Activated CD4-positive, alpha-beta memory T cell treated with anti-CD3 and anti-CD28 coated beads for 36 hours (primary cell): ENCODE measurements around the gene SDHAF2. TPM values are rescaled to one million over a fixed set of nuclear protein-coding genes. Genes with fewer than 3 reads are reported as not detected.

ENCODE experiments used
- CTCF ChIA-PET: fragments of 350-600 bp; sonication (Branson Sonifier 250); formaldehyde crosslinking; loops from one replicate; lab custom pipeline; 2021; ENCODE audit warnings: antibody characterized with exemption, inconsistent platforms; lab: Charles Lee
- POLR2A ChIA-PET: fragments of 350-600 bp; sonication (Branson Sonifier 250); formaldehyde crosslinking; loops from one replicate; lab custom pipeline; 2021; ENCODE audit warnings: antibody characterized with exemption; lab: Charles Lee
- DNase-seq: peaks from one replicate; pipeline ENCODE4 v3.0.0-alpha.2; 2020
- H3K27ac Mint-ChIP-seq: one replicate; pipeline ENCODE4 v1.8.0; 2021; ENCODE audit warnings: mixed read lengths
- H3K27me3 Mint-ChIP-seq: one replicate; pipeline ENCODE4 v1.8.0; 2021; ENCODE audit warnings: mixed read lengths
- H3K36me3 Mint-ChIP-seq: one replicate; pipeline ENCODE4 v1.8.0; 2021; ENCODE audit warnings: mixed read lengths
- H3K4me1 Mint-ChIP-seq: one replicate; pipeline ENCODE4 v1.8.0; 2021; ENCODE audit warnings: low read depth, mixed read lengths
- H3K4me3 Mint-ChIP-seq: one replicate; pipeline ENCODE4 v1.8.0; 2021; ENCODE audit warnings: mild to moderate bottlenecking, mixed read lengths
- H3K9me3 Mint-ChIP-seq: one replicate; pipeline ENCODE4 v1.8.0; 2021; ENCODE audit warnings: mixed read lengths
- intact Hi-C: fragments of 100-400 bp; cut with micrococcal nuclease; formaldehyde crosslinking; loops from one replicate; pipeline ENCODE4 v1.15.1; 2023
- total RNA-seq, 2 experiments: library from RNA; stranded (reverse); gene quantifications; one replicate each; pipeline ENCODE4 v1.2.3, GENCODE V29; 2021

Gene SDHAF2
- total RNA-seq, 2 experiments from 2014 or later: 31.4 to 35.4 TPM

DNA sequence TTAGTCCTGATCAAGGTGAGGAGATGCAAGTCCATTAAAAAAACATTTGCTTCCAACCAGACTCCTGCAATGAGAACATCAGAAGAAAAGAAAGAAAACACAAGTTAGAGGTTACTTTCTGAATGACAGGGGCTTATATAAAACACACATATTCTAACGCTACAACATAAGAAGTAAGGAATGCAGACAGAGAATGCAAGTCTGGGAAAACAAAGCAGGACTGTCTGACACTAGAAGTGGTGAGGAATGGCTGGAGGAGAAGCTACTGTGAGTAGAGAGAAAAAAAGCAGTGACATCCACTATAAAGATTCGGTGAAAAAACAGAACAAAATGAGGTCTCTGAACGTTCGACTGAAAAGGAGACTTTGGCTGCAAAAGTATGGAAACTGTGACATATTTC, 25.3 kb upstream of the SDHAF2 start:
- Mint-ChIP-seq H3K4me3 (no peak overlapping the region), H3K9me3 (no peaks in the 10 kb centered on the region), H3K27ac (peak overlapping the region; percentile 18), H3K36me3 (peaks cover 36% of the 10 kb centered on the region), H3K27me3 (no peaks in the 10 kb centered on the region), H3K4me1 (peaks cover 1% of the 10 kb centered on the region)
- intact Hi-C loops: no loop called here
- ChIA-PET CTCF (no interaction called here), POLR2A (no interaction called here)
- no peak for DNase-seq

DNA sequence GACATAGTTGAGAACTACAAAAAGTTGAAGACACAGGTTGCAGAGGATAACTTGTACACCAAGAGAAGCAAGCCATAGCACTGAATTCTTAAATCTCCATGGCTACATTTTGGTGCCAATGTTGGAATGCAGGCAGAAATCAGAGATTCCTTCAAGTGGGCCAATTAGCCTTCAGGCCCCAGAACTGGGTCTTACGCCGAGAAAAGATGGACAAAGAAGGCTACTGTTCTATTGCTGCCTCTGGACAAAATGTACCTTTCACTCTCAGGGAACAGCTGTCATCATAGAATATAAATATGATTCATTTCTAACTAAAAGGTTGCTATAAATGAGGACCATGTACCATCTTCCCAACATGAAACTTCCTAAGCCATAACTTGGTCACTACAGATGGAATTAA, 23.9 kb upstream of the SDHAF2 start:
- ChIA-PET POLR2A (interaction anchor here (1.3 kb wide), 1 partner anchor 13 kb away, joined by 4 read pairs; no protein-coding TSS in a partner anchor), CTCF (interaction anchor here (1.7 kb wide), 1 partner anchor 20 kb away, joined by 4 read pairs; no protein-coding TSS in a partner anchor)
- H3K4me3 Mint-ChIP-seq: no peak overlapping the region
- H3K9me3 Mint-ChIP-seq: no peaks in the 10 kb centered on the region
- H3K27me3 Mint-ChIP-seq: no peaks in the 10 kb centered on the region
- H3K4me1 Mint-ChIP-seq: peaks cover 1% of the 10 kb centered on the region
- peaks cover 43% of the 10 kb centered on the region for H3K36me3 Mint-ChIP-seq
- DNase-seq: no peak
- H3K27ac Mint-ChIP-seq: no peak overlapping the region
- intact Hi-C loops: no loop called here

DNA sequence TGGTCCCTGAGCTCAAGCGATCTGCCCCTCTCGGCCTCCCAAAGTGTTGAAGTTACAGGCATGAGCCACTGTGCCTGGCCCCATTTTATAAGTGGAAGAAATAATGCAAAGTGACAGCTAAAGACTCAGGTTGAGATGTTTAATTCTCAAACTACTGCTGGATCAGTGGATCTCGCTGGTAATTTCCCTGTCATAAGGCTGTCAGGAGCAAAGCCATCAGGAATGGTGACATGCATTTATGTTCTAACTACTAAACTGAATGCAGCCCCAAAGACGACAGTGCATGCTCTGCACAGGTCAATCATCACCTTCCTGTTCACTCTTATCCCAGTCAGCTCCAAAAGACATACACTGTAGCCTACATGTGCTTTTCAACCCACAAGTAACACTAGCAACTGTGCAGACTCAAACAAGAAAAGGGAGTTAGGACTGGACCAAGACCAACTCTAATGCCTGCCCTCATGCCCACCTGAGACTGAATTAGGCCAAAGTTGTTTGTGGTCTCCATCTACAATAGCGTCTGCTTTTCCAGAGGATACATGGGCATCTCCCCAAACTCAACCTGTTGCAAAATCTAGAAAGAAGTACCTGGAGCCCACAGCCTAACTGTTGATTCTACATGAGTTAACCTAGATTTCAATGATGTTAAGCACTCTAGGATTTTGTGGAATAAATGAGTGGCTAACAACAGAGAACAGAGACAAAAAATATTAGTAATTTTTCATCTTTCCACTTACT, 22.8 kb upstream of the SDHAF2 start:
- Mint-ChIP-seq H3K4me3 (no peak overlapping the region), H3K27ac (no peak overlapping the region), H3K27me3 (no peaks in the 10 kb centered on the region), H3K36me3 (peaks cover 50% of the 10 kb centered on the region), H3K4me1 (peaks cover 1% of the 10 kb centered on the region), H3K9me3 (no peaks in the 10 kb centered on the region)
- DNase-seq: no peak
- ChIA-PET POLR2A (interaction anchor here (1.3 kb wide), 1 partner anchor 14 kb away, joined by 4 read pairs; no protein-coding TSS in a partner anchor), CTCF (interaction anchor here (1.7 to 1.8 kb wide), 2 partner anchors 21 to 71 kb away, joined by 4 to 7 read pairs; no protein-coding TSS in a partner anchor)
- intact Hi-C loops: no loop called here

DNA sequence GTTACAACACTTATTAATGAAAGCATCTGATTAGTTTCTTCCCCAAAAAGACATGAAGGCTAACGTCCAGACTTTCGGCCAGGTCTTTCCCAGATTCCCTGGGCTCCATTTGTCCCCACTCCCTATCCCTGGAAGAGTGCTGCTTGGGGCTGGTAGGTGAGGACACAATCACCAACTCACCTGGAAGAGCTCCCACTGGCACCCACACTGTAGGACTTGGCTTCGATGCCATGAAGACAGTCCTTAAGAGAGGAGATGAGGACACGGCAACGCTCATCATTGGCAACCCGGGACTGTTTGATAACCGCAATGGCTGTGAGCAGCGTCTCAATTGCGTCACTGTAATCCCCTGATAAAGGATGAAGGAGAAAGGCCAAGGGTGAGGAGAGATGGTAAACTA, 18.3 kb upstream of the SDHAF2 start:
- H3K27ac Mint-ChIP-seq: no peak overlapping the region

DNA sequence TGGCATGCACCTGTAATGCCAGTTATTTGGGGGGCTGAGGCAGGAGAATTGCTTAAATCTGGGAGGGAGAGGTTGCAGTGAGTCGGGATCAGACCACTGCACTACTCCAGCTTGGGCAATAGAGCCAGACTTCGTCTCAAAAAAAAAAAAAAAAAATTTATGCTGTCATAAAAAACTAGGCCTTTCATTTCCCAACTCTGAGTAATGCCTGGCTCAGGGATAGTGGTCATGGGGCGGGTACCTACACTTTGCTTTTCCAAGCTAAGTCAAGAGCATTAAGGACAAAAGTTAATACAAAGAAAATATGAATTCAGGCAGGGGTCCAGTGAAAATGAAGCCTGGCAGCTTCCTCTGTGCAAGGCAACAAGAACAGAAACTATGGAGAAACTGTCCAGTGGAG, 16.4 kb upstream of the SDHAF2 start:
- POLR2A ChIA-PET: no interaction called here
- CTCF ChIA-PET: interaction anchor here (0.7 kb wide), 1 partner anchor 158 kb away, joined by 4 read pairs; no protein-coding TSS in a partner anchor
- intact Hi-C loops: no loop called here
- peaks cover 18% of the 10 kb centered on the region for H3K4me1 Mint-ChIP-seq
- no peak overlapping the region for H3K4me3 Mint-ChIP-seq
- DNase-seq: no peak
- H3K27me3 Mint-ChIP-seq: no peaks in the 10 kb centered on the region
- no peaks in the 10 kb centered on the region for H3K9me3 Mint-ChIP-seq
- peak overlapping the region; percentile 6 for H3K27ac Mint-ChIP-seq
- H3K36me3 Mint-ChIP-seq: peaks cover 65% of the 10 kb centered on the region

More for the DNA sequence above, 18.3 kb upstream of the SDHAF2 start:
- intact Hi-C loops: no loop called here
- POLR2A ChIA-PET: no interaction called here
- Mint-ChIP-seq H3K4me1 (peaks cover 9% of the 10 kb centered on the region), H3K36me3 (peaks cover 66% of the 10 kb centered on the region), H3K27me3 (no peaks in the 10 kb centered on the region), H3K9me3 (no peaks in the 10 kb centered on the region), H3K4me3 (no peak overlapping the region)
- no peak for DNase-seq
- CTCF ChIA-PET: interaction anchor here (0.8 to 1.3 kb wide), 3 partner anchors 22 to 26 kb away, joined by 3 to 5 read pairs (median 5); no protein-coding TSS in a partner anchor

DNA sequence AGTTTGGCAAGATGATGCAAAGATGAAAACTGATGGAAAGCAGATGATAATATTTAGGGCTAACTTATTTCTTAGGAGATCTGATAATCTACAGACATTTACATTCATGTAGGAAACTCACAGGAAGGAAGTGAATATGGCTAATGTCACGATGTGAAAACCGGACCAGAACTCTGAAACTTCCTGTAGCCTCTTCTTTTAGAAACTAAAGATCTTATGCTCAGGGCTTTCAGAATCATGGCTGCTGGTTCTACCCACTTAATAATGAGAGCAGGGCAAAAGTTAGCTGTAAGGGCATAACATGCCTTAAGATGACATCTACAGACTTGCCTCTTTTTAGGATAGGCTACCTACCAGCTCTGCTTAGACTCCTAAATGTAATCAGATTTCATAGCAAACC, 15.4 kb upstream of the SDHAF2 start:
- intact Hi-C loops: no loop called here
- Mint-ChIP-seq H3K9me3 (no peaks in the 10 kb centered on the region), H3K4me1 (peaks cover 22% of the 10 kb centered on the region), H3K4me3 (no peak overlapping the region), H3K27me3 (no peaks in the 10 kb centered on the region), H3K27ac (peak overlapping the region; percentile 74), H3K36me3 (peaks cover 66% of the 10 kb centered on the region)
- no peak for DNase-seq
- CTCF ChIA-PET: interaction anchor here (0.6 to 0.7 kb wide), 2 partner anchors 21 to 90 kb away, joined by 3 read pairs; no protein-coding TSS in a partner anchor
- POLR2A ChIA-PET: interaction anchor here (0.7 kb wide), 1 partner anchor 54 kb away, joined by 3 read pairs; no protein-coding TSS in a partner anchor

DNA sequence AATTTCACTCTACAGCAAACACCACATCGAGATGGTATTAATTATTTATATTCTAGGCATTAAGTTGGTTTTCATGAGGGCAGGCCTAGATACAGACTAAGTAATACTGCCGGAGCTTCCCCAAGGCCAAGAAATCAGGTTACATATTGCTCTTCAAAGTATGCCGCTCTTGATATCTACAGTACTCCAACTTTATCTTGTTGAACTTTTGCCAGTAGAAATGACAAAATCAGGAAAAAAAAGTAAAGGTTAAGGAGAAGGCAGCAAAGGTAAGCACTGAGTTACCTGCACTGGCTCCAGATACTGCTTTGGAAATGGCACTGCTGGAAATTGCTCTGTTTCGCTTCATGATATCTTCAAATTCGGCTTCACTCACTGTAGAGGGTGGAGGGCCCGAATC, 14.5 kb upstream of the SDHAF2 start:
- intact Hi-C loops: no loop called here
- Mint-ChIP-seq H3K27me3 (no peaks in the 10 kb centered on the region), H3K36me3 (peaks cover 72% of the 10 kb centered on the region), H3K27ac (no peak overlapping the region), H3K9me3 (no peaks in the 10 kb centered on the region), H3K4me1 (peaks cover 26% of the 10 kb centered on the region), H3K4me3 (no peak overlapping the region)
- no peak for DNase-seq
- ChIA-PET POLR2A (no interaction called here), CTCF (interaction anchor here (0.6 kb wide), 1 partner anchor 21 kb away, joined by 3 read pairs; no protein-coding TSS in a partner anchor)

DNA sequence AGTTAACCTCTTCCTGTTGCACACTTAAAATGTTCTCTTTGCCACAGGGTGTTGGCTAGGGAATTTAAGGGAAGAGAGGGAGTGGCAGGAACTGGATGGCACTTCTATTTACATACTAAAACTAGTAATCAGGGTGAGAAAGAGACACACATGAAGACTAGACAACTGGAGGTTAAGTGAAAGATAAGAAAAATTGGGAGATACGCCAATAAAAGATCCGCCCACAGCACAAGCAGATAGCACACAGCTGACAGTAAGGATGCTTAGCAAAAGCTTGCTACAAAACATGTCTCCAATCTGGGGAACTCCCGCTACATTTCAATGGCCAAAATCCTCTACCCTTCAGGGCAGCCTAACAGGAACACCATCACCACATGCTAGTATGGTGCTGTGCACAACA, 13.0 kb upstream of the SDHAF2 start:
- Mint-ChIP-seq H3K4me1 (peaks cover 33% of the 10 kb centered on the region), H3K4me3 (no peak overlapping the region), H3K27me3 (no peaks in the 10 kb centered on the region), H3K27ac (peak overlapping the region; percentile 29), H3K9me3 (no peaks in the 10 kb centered on the region), H3K36me3 (peaks cover 68% of the 10 kb centered on the region)
- intact Hi-C loops: no loop called here
- CTCF ChIA-PET: interaction anchor here (1.1 kb wide), 1 partner anchor 34 kb away, joined by 4 read pairs; no protein-coding TSS in a partner anchor
- no peak for DNase-seq
- POLR2A ChIA-PET: no interaction called here

DNA sequence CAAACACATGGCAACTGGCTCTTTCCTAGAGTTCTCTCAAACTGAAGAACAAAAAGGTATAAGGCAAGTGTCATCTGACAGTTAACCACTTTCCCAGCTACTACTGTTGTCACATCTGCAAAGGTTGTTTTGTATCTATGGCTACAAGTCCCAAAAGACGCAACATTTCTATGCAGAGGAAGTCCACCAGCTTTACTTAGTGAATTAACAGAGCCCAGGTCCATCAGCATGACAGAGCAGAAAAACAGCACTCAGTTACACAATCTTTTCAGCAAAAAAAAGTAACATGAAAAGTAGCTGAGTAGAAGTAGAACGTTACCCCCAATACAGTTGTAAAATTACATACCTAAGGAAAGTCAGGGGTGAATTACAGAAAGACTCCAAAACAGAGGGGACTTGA, 12.3 kb upstream of the SDHAF2 start:
- H3K4me1 Mint-ChIP-seq: peaks cover 39% of the 10 kb centered on the region
- CTCF ChIA-PET: interaction anchor here (1.1 to 1.5 kb wide), 2 partner anchors 35 to 82 kb away, joined by 3 to 4 read pairs; no protein-coding TSS in a partner anchor
- no peaks in the 10 kb centered on the region for H3K9me3 Mint-ChIP-seq
- intact Hi-C loops: no loop called here
- DNase-seq: no peak
- H3K36me3 Mint-ChIP-seq: peaks cover 74% of the 10 kb centered on the region
- no peak overlapping the region for H3K4me3 Mint-ChIP-seq
- H3K27ac Mint-ChIP-seq: peak overlapping the region; percentile 47
- H3K27me3 Mint-ChIP-seq: no peaks in the 10 kb centered on the region
- POLR2A ChIA-PET: no interaction called here

DNA sequence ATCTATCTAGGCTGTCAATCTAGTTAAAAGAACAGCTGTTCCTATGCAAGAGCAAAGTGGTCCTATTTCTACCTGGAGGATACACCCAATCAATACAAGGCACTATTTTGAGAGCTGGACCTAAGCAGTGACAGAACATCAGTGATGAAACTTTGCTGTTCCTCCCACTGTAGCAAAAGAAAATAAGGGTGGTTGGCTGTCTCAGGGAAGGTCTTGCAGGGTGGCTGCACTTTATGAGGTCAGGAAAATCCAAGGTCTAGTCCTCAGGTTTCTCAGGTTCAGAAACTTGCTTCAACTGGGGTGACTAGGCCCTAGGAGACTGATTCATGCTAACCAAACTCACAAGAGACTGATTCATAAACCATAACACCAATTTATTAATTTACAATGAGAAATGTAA, 11.8 kb upstream of the SDHAF2 start:
- peaks cover 40% of the 10 kb centered on the region for H3K4me1 Mint-ChIP-seq
- H3K4me3 Mint-ChIP-seq: no peak overlapping the region
- H3K27ac Mint-ChIP-seq: peak overlapping the region; percentile 47
- ChIA-PET CTCF (interaction anchor here (1.5 kb wide), 1 partner anchor 82 kb away, joined by 3 read pairs; no protein-coding TSS in a partner anchor), POLR2A (interaction anchor here (0.6 kb wide), 1 partner anchor 110 kb away, joined by 3 read pairs; no protein-coding TSS in a partner anchor)
- H3K9me3 Mint-ChIP-seq: no peaks in the 10 kb centered on the region
- DNase-seq: no peak
- H3K36me3 Mint-ChIP-seq: peaks cover 71% of the 10 kb centered on the region
- intact Hi-C loops: no loop called here
- H3K27me3 Mint-ChIP-seq: no peaks in the 10 kb centered on the region

DNA sequence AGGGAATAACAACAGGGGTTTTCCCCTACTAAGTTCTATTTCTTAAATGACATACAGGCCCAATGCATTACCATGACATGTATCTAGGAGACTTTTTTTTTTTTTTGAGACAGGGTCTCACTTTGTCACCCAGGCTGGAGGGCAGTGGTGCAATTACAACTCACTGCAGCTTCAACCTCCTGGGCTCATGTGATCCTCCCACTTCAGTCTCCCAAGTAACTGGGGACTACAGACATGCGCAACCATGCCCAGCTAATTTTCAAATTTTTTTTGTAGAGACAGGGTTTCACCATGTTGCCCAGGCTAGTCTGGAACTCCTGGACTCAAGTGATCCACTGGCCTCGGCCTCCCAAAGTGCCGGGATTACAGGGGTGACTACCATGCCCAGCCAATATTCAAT, 7.7 kb upstream of the SDHAF2 start:
- POLR2A ChIA-PET: no interaction called here
- intact Hi-C loops: no loop called here
- Mint-ChIP-seq H3K9me3 (no peaks in the 10 kb centered on the region), H3K4me1 (peaks cover 56% of the 10 kb centered on the region), H3K36me3 (peaks cover 62% of the 10 kb centered on the region), H3K27me3 (no peaks in the 10 kb centered on the region), H3K27ac (no peak overlapping the region), H3K4me3 (no peak overlapping the region)
- CTCF ChIA-PET: interaction anchor here (1.1 to 1.5 kb wide), 3 partner anchors 13 to 37 kb away, joined by 3 to 8 read pairs (median 7); partner anchors contain the start of gene TMEM216
- DNase-seq: no peak
